Loucy (cell line): Measurements from ENCODE around the gene SHISAL2A.

Experiments
- H2AFZ ChIP-seq: fragments of 200-600 bp; sonication (generic); 2 replicates; pipeline ENCODE4 v1.6.0; 2016; ENCODE audit warnings: antibody characterized with exemption, mild to moderate bottlenecking, low read length, moderate library complexity
- H3F3A ChIP-seq: fragments of 200-600 bp; 2 replicates; pipeline ENCODE4 v1.6.0; 2016; ENCODE audit warnings: antibody characterized with exemption, low read depth, mild to moderate bottlenecking
- H3K27me3 ChIP-seq: fragments of 200-600 bp; sonication (generic); 2 replicates; pipeline ENCODE4 v1.6.1; 2014; ENCODE audit warnings: low read length, mild to moderate bottlenecking; ENCODE audit not compliant: insufficient read depth, poor library complexity, severe bottlenecking
- H3K36me3 ChIP-seq: fragments of 200-600 bp; sonication (generic); 2 replicates; pipeline ENCODE4 v1.6.1; 2016; ENCODE audit warnings: low read length; ENCODE audit not compliant: insufficient read depth
- H3K4me1 ChIP-seq: fragments of 200-600 bp; sonication (generic); 2 replicates; pipeline ENCODE4 v1.5.1; 2014; ENCODE audit warnings: low read length, mild to moderate bottlenecking; ENCODE audit not compliant: insufficient read depth, poor library complexity, severe bottlenecking
- H3K4me2 ChIP-seq: fragments of 200-600 bp; sonication (generic); 2 replicates; pipeline ENCODE4 v1.6.0; 2014; ENCODE audit warnings: antibody characterized with exemption, low read length, low read depth, mild to moderate bottlenecking; ENCODE audit not compliant: poor library complexity, severe bottlenecking
- H3K4me3 ChIP-seq: fragments of 200-600 bp; sonication (generic); 2 replicates; pipeline ENCODE4 v1.5.1; 2014; ENCODE audit warnings: low read length, mild to moderate bottlenecking, mixed read lengths; ENCODE audit not compliant: poor library complexity, severe bottlenecking
- H3K79me2 ChIP-seq: fragments of 200-600 bp; sonication (generic); 2 replicates; pipeline ENCODE4 v1.6.1; 2014; ENCODE audit warnings: low read length; ENCODE audit not compliant: insufficient read depth
- H3K9ac ChIP-seq: fragments of 200-600 bp; sonication (generic); 2 replicates; pipeline ENCODE4 v1.6.0; 2014; ENCODE audit warnings: mild to moderate bottlenecking, low read depth, low read length, moderate library complexity; ENCODE audit not compliant: poor library complexity, severe bottlenecking
- H3K9me2 ChIP-seq: fragments of 200-600 bp; sonication (generic); replicated peaks from 2 replicates; pipeline ENCODE4 v1.6.1; 2016; ENCODE audit warnings: low read depth, low read length, mixed read lengths
- H3K9me3 ChIP-seq: fragments of 200-600 bp; sonication (generic); 2 replicates; pipeline ENCODE4 v1.6.1; 2014; ENCODE audit warnings: mild to moderate bottlenecking, antibody characterized with exemption, low read length, low read depth; ENCODE audit not compliant: insufficient read depth
- H4K20me1 ChIP-seq: fragments of 200-600 bp; sonication (generic); 2 replicates; pipeline ENCODE4 v1.6.0; 2014; ENCODE audit warnings: antibody characterized with exemption, low read length, mild to moderate bottlenecking; ENCODE audit not compliant: insufficient read depth, poor library complexity, severe bottlenecking
- EZH2phosphoT487 ChIP-seq: fragments of 200-600 bp; IDR thresholded peaks from 2 replicates; pipeline ENCODE4 v1.6.1; 2018; ENCODE audit warnings: antibody characterized with exemption, mild to moderate bottlenecking, moderate library complexity, borderline replicate concordance
- TF ChIP-seq, protein P1 (sequence below): fragments of 200-600 bp; sonication (generic); conservative IDR thresholded peaks from 2 replicates; pipeline ENCODE4 v1.5.1; 2014; ENCODE audit warnings: mild to moderate bottlenecking, antibody characterized with exemption, low read length

Gene SHISAL2A

DNA sequence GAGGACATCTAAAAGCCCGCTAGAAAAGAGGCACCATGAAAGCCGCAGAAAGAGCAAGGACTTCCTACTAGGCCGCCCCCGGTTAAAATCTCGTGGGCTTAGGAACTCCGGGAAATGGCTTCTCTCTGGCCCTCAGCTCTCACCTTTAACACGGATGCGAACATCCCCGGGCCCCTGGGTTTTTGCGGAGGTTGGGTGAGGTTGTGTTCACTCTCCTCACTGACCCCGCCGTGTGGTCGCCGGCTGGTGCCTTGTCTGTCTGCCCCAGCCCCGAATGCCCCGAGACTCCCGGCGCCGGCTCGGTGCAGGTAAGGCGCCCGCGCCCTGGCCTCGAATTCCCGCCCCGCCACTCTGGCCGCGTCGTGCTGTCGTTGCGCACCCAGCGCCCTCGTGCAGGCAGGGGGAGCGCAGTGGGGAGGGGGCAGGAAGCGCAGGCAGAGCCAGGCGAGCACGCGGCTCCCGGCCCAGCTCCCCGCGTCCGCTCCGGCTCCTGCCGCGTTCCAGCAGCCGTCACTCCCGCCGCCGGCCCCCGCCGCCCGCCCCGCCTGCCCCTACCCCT lies at the start of gene SHISAL2A:
SHISAL2A (plus strand) TSS at position 437 of the 559 bp plus-strand sequence. CDS start 326 bp downstream, outside the sequence.
- H3K79me2 ChIP-seq = no peaks in the 10 kb centered on the region
- H3K4me1 ChIP-seq = peaks cover 36% of the 10 kb centered on the region
- no peaks in the 10 kb centered on the region for H3K9me2 ChIP-seq
- H3K9ac ChIP-seq = peak within 1 kb of the TSS; percentile 37
- H3K9me3 ChIP-seq = no peaks in the 10 kb centered on the region
- H4K20me1 ChIP-seq = no peaks in the 10 kb centered on the region
- no peak for TF ChIP-seq EZH2phosphoT487
- TF ChIP-seq, protein P1, sequence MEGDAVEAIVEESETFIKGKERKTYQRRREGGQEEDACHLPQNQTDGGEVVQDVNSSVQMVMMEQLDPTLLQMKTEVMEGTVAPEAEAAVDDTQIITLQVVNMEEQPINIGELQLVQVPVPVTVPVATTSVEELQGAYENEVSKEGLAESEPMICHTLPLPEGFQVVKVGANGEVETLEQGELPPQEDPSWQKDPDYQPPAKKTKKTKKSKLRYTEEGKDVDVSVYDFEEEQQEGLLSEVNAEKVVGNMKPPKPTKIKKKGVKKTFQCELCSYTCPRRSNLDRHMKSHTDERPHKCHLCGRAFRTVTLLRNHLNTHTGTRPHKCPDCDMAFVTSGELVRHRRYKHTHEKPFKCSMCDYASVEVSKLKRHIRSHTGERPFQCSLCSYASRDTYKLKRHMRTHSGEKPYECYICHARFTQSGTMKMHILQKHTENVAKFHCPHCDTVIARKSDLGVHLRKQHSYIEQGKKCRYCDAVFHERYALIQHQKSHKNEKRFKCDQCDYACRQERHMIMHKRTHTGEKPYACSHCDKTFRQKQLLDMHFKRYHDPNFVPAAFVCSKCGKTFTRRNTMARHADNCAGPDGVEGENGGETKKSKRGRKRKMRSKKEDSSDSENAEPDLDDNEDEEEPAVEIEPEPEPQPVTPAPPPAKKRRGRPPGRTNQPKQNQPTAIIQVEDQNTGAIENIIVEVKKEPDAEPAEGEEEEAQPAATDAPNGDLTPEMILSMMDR = no peak
- H3K4me3 ChIP-seq = no peak within 1 kb of the TSS
- H3K36me3 ChIP-seq = no peaks in the 10 kb centered on the region
- no peaks in the 10 kb centered on the region for H3K27me3 ChIP-seq
- peaks cover 5% of the 10 kb centered on the region; the same call in 1 of the 2 replicates for H3F3A ChIP-seq
- H2AFZ ChIP-seq = peak within 1 kb of the TSS; percentile 88
- H3K4me2 ChIP-seq = no peak within 1 kb of the TSS

DNA sequence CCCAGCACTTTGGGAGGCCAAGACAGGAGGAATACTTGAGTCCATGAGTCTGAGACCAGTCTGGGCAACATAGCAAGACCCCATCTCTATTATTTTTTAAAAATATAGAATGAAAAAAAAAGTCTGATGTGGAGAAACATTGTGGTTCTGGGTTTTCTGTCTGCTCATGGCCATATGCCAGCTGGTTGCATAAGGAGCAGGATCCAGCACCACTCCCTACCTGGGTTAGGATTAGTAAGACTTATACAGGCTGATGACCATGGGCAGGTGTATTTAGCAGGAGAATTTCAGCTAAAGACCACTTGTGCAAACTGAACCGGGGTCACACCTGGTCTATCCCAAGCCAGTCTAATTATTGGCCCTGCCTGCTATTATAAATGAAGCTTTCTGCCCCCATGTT lies 47.5 kb upstream of the SHISAL2A start:
- Histone ChIP-seq H3K27me3 (no peaks in the 10 kb centered on the region), H3K4me2 (no peak overlapping the region), H2AFZ (no peak overlapping the region), H3K9me2 (no peaks in the 10 kb centered on the region), H3K4me3 (no peak overlapping the region), H3K9ac (no peak overlapping the region), H3K79me2 (no peaks in the 10 kb centered on the region), H3K4me1 (no peaks in the 10 kb centered on the region), H3K9me3 (no peaks in the 10 kb centered on the region), H4K20me1 (no peaks in the 10 kb centered on the region), H3F3A (no peaks in the 10 kb centered on the region), H3K36me3 (no peaks in the 10 kb centered on the region)
- TF ChIP-seq, protein P1 = no peak
- no peak for TF ChIP-seq EZH2phosphoT487

DNA sequence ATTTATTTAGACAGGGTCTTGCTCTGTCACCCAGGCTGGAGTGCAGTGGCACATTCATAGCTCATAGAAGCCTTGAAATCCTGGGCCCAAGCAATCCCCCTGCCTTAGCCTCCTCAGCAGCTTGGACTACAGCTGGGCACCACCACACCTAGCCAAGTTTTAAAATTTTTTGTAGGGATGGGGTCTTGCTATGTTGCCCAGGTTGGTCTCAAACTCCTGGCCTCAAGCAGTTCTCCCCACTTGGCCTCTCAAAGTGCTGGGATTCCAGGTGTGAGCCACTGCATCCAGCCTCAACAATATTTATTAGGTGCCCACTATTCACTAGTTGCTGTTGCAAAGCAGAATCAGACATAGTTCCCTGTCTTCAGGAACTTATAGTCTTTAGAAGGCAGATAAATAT lies 44.9 kb upstream of the SHISAL2A start:
- Histone ChIP-seq H3K9ac (no peak overlapping the region), H3K4me2 (no peak overlapping the region), H3K4me3 (no peak overlapping the region), H3K9me3 (no peaks in the 10 kb centered on the region), H3K27me3 (no peaks in the 10 kb centered on the region), H3F3A (no peaks in the 10 kb centered on the region), H3K79me2 (no peaks in the 10 kb centered on the region), H4K20me1 (no peaks in the 10 kb centered on the region), H3K36me3 (no peaks in the 10 kb centered on the region), H3K9me2 (no peaks in the 10 kb centered on the region), H2AFZ (no peak overlapping the region), H3K4me1 (no peaks in the 10 kb centered on the region)
- TF ChIP-seq EZH2phosphoT487 = no peak
- TF ChIP-seq, protein P1 = no peak
